NCI-H526 (cell line): ENCODE measurements around the gene KMT5B.
"Not testable (repeated sequence)": the region's sequence is repeated elsewhere in the genome, so short reads cannot be mapped to it uniquely, and the experiment has no call there.

ENCODE experiments used
- DNase-seq, 2 experiments: peaks; one replicate each; lab custom pipeline; 2025; lab: John Stamatoyannopoulos, UW

Gene KMT5B

GRCh38 chr11:68213135-68213515, at the start of gene KMT5B:
Gene KMT5B, minus strand, starts transcription at chr11:68213296. Its CDS starts 23,220 bp downstream, at chr11:68190076.
- DNase-seq, result peak in 1 of 2 experiments; percentile 88

GRCh38 chr11:68262544-68262827, 49.4 kb upstream of the KMT5B start:
- no peak for DNase-seq

- DNase-seq, result no peak
Observed at GRCh38 chr11:68261749-68262543, 48.9 kb upstream of the KMT5B start.

- no peak for DNase-seq
Observed at GRCh38 chr11:68261006-68261405, 47.9 kb upstream of the KMT5B start.

GRCh38 chr11:68260484-68260883, 47.4 kb upstream of the KMT5B start:
- no peak for DNase-seq

- DNase-seq, result no peak
Observed at GRCh38 chr11:68259122-68259959, 46.2 kb upstream of the KMT5B start.

GRCh38 chr11:68258363-68258765, 45.3 kb upstream of the KMT5B start:
- no peak for DNase-seq

GRCh38 chr11:68257477-68258362, 44.6 kb upstream of the KMT5B start:
- peak; percentile 85 to 97 for DNase-seq

- peak in 1 of 2 experiments; percentile 21 for DNase-seq
Observed at GRCh38 chr11:68256331-68256741, 43.2 kb upstream of the KMT5B start.

GRCh38 chr11:68255526-68255925, 42.4 kb upstream of the KMT5B start:
- DNase-seq, result no peak

GRCh38 chr11:68254421-68254820, 41.3 kb upstream of the KMT5B start:
- DNase-seq, result no peak

- DNase-seq, result no peak
Observed at GRCh38 chr11:68251765-68252164, 38.7 kb upstream of the KMT5B start.

GRCh38 chr11:68244912-68245311, 31.8 kb upstream of the KMT5B start:
- DNase-seq, result not testable (repeated sequence)

GRCh38 chr11:68243847-68244246, 30.8 kb upstream of the KMT5B start:
- not testable (repeated sequence) for DNase-seq

- no peak for DNase-seq
Observed at GRCh38 chr11:68242616-68243015, 29.5 kb upstream of the KMT5B start.

GRCh38 chr11:68231621-68232020, 18.5 kb upstream of the KMT5B start:
- DNase-seq, result no peak

GRCh38 chr11:68229601-68230000, 16.5 kb upstream of the KMT5B start:
- no peak for DNase-seq

- DNase-seq, result no peak
Observed at GRCh38 chr11:68226421-68226820, 13.3 kb upstream of the KMT5B start.

- no peak for DNase-seq
Observed at GRCh38 chr11:68224606-68225005, 11.5 kb upstream of the KMT5B start.

GRCh38 chr11:68223275-68223674, 10.2 kb upstream of the KMT5B start:
- DNase-seq, result no peak

- no peak for DNase-seq
Observed at GRCh38 chr11:68221406-68221805, 8.3 kb upstream of the KMT5B start.
